HFFc6 (cell line): ENCODE data around the gene KIAA1755. TPM values are rescaled to one million over a fixed set of nuclear protein-coding genes. Genes with fewer than 3 reads are reported as not detected.

Experiments used
- DNase-seq: peaks from one replicate; pipeline ENCODE4 v3.0.0-alpha.2; 2018
- H3K27ac Mint-ChIP-seq: 2 replicates; pipeline ENCODE4 v1.8.0; 2020; ENCODE audit warnings: mild to moderate bottlenecking, mixed read lengths
- H3K27me3 Mint-ChIP-seq: 2 replicates; pipeline ENCODE4 v1.8.0; 2021; ENCODE audit warnings: mild to moderate bottlenecking, moderate library complexity, mixed read lengths; ENCODE audit not compliant: insufficient read depth
- H3K36me3 Mint-ChIP-seq: 2 replicates; pipeline ENCODE4 v1.8.0; 2021; ENCODE audit warnings: low read depth, mixed read lengths
- H3K4me1 Mint-ChIP-seq: 2 replicates; pipeline ENCODE4 v1.8.0; 2020; ENCODE audit warnings: low read depth, mixed read lengths
- H3K4me3 Mint-ChIP-seq: 2 replicates; pipeline ENCODE4 v1.8.0; 2020; ENCODE audit warnings: mild to moderate bottlenecking, moderate library complexity, mixed read lengths
- H3K9me3 Mint-ChIP-seq: 2 replicates; pipeline ENCODE4 v1.8.0; 2020; ENCODE audit warnings: mild to moderate bottlenecking, mixed read lengths
- total RNA-seq, 6 experiments: library from RNA; stranded (reverse); fragmentation: NEBNext Ultra II Directional; extraction: Animal tissue kit (Norgen Biotek cat#: 25700); gene quantifications; 2 replicates in 1 of 6; 3 replicates in 5 of 6; pipeline ENCODE4 v1.2.3, GENCODE V29; 2021
- TF ChIP-seq, protein P1 (sequence below): fragments of 200-600 bp; sonication (generic); IDR thresholded peaks from 2 replicates; pipeline ENCODE4 v1.5.0; 2021; ENCODE audit warnings: antibody characterized with exemption, mild to moderate bottlenecking

Gene KIAA1755
- total RNA-seq, 6 experiments from 2014 or later, result 1.2 to 4.4 (median 2.2) TPM

DNA sequence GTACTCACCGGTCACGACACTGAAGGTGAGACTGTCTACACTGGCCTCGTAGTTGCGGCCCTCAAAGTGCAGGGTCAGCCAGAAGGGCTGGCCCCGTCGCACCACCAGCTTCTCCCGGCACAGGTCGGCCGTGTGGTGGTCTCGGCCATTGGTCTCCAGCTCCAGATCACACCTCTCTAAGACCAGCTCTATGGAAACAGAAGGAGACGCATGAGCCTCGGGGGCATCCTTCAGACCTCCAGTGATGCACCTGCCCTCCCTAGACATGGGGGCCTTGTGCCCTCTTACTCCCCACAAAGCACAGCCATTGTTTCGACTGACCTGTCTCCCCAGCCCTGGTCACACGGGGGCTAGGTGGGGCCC, 99.1 kb downstream of the KIAA1755 start:
- H3K4me1 Mint-ChIP-seq, result peaks cover 70% of the 10 kb centered on the region
- H3K36me3 Mint-ChIP-seq, result peaks cover 9% of the 10 kb centered on the region
- no peak overlapping the region for H3K27ac Mint-ChIP-seq
- TF ChIP-seq, protein P1, sequence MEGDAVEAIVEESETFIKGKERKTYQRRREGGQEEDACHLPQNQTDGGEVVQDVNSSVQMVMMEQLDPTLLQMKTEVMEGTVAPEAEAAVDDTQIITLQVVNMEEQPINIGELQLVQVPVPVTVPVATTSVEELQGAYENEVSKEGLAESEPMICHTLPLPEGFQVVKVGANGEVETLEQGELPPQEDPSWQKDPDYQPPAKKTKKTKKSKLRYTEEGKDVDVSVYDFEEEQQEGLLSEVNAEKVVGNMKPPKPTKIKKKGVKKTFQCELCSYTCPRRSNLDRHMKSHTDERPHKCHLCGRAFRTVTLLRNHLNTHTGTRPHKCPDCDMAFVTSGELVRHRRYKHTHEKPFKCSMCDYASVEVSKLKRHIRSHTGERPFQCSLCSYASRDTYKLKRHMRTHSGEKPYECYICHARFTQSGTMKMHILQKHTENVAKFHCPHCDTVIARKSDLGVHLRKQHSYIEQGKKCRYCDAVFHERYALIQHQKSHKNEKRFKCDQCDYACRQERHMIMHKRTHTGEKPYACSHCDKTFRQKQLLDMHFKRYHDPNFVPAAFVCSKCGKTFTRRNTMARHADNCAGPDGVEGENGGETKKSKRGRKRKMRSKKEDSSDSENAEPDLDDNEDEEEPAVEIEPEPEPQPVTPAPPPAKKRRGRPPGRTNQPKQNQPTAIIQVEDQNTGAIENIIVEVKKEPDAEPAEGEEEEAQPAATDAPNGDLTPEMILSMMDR, result no peak
- H3K4me3 Mint-ChIP-seq, result no peak overlapping the region
- no peaks in the 10 kb centered on the region for H3K27me3 Mint-ChIP-seq
- DNase-seq, result no peak
- H3K9me3 Mint-ChIP-seq, result no peaks in the 10 kb centered on the region

Other genes with a start within 250 kb of the KIAA1755 start
- gene TTI1, start 227.3 kb downstream of the KIAA1755 start, total RNA-seq, result 10 to 100 TPM; 11.8 to 17.9 (median 14.1) TPM
- 10 to 100 TPM; 15.9 to 20.2 (median 19.2) TPM for gene RPRD1B, start 227.0 kb downstream of the KIAA1755 start, total RNA-seq
- gene TGM2, start 95.5 kb downstream of the KIAA1755 start, total RNA-seq, result 100 to 1,000 TPM in 5 of 6 experiments, 10 to 100 TPM in 1; 99.6 to 430 (median 111) TPM
- gene BPI, start 43.4 kb upstream of the KIAA1755 start, total RNA-seq, result not detected
- gene LBP, start 85.7 kb upstream of the KIAA1755 start, total RNA-seq, result not detected
- 10 to 100 TPM; 29.6 to 45.4 (median 32.0) TPM for gene SNHG17, start 174.6 kb upstream of the KIAA1755 start, total RNA-seq
- gene RALGAPB, start 212.1 kb upstream of the KIAA1755 start, total RNA-seq, result 10 to 100 TPM; 23.4 to 29.5 (median 26.7) TPM